Measurements from ENCODE around the gene SRSF2. TPM values are rescaled to one million over a fixed set of nuclear protein-coding genes. Genes with fewer than 3 reads are reported as not detected.

SRSF2 gene
- total and polyA plus RNA-seq, 9 of the 15 experiments (the other 6 are each of a cell fraction or from before 2014, with no cell fraction given), result 161 to 583 (median 393) TPM

DNA sequence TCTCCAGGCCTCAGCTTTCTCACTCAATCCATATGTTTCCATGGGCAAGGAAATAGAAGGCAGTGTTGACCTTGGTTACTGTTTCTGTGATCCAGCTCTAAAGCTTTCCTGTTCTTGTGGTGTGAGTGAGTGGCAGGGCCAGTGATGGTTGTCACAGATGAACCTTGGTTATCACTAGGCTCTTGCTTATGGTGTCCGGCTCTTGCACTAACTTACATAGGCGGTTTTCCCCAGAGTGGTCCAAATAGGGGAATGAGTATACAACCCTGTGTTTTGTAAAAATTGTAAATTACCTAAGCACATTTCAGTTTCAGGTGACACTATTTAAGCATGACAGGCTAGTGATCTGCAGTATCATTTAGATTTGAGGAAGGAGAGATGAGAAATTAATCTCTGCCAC is 7.6 kb upstream of the SRSF2 start:
- DNase-seq (ENCODE audit: extremely low read depth in 1 of 4, low spot score in 3 of 4) (no peak), FAIRE-seq (no peak), ATAC-seq (no peak)
- no peak overlapping the region for H3K4me3 ChIP-seq
- no peak overlapping the region for H3K9ac ChIP-seq (ENCODE audit: insufficient read depth in 1 of 2, low read depth in 2 of 2, low read length in 2 of 2)
- no peaks in the 10 kb centered on the region for H3K27me3 ChIP-seq (ENCODE audit: control insufficient read depth in 2 of 2, insufficient read depth in 2 of 2, low read length in 2 of 2)
- no TSS peak for BruUV-seq (replicated peaks)
- ChIA-PET CTCF (ENCODE audit: low intra/inter-chr PET ratio) (no interaction called here), POLR2A (interaction anchor here (0.6 kb wide), 2 partner anchors 318 to 1379 kb away, joined by 3 to 4 read pairs; no protein-coding TSS in a partner anchor)
- H3K36me3 ChIP-seq (ENCODE audit: control insufficient read depth, insufficient read depth, low read length), result peaks cover 55% of the 10 kb centered on the region
- in situ Hi-C loops (cut with MboI), result no loop called here
- no peak overlapping the region for H3K27ac ChIP-seq (ENCODE audit: extremely low read depth, low read depth, low read length)
- H2AFZ ChIP-seq (ENCODE audit: low read depth, low read length), result no peak overlapping the region
- no peaks in the 10 kb centered on the region for H3K9me3 ChIP-seq (replicated peaks; ENCODE audit: control insufficient read depth, insufficient read depth, low read depth, low read length)
- intact Hi-C loops (cut with micrococcal nuclease), result no loop called here
- H4K20me1 ChIP-seq (replicated peaks; ENCODE audit: control insufficient read depth, insufficient read depth, low read length), result no peaks in the 10 kb centered on the region
- TF ChIP-seq, protein P1, sequence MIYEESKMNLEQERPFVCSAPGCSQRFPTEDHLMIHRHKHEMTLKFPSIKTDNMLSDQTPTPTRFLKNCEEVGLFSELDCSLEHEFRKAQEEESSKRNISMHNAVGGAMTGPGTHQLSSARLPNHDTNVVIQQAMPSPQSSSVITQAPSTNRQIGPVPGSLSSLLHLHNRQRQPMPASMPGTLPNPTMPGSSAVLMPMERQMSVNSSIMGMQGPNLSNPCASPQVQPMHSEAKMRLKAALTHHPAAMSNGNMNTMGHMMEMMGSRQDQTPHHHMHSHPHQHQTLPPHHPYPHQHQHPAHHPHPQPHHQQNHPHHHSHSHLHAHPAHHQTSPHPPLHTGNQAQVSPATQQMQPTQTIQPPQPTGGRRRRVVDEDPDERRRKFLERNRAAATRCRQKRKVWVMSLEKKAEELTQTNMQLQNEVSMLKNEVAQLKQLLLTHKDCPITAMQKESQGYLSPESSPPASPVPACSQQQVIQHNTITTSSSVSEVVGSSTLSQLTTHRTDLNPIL (CRISPR knock-in tag; IDR thresholded peaks at IDR 0.05), result no peak
- TF ChIP-seq EZH2 (IDR thresholded peaks at IDR 0.05; ENCODE audit: borderline replicate concordance, low read depth, low read length) (no peak), RBBP5 (IDR thresholded peaks at IDR 0.05; ENCODE audit: borderline replicate concordance, insufficient read depth, low read length, poor library complexity, severe bottlenecking) (no peak), RBM22 (IDR thresholded peaks at IDR 0.05; ENCODE audit: low read depth, low read length, poor library complexity, severe bottlenecking) (no peak), KDM1A (IDR thresholded peaks at IDR 0.05) (no peak)
- TF ChIP-seq, protein P2, sequence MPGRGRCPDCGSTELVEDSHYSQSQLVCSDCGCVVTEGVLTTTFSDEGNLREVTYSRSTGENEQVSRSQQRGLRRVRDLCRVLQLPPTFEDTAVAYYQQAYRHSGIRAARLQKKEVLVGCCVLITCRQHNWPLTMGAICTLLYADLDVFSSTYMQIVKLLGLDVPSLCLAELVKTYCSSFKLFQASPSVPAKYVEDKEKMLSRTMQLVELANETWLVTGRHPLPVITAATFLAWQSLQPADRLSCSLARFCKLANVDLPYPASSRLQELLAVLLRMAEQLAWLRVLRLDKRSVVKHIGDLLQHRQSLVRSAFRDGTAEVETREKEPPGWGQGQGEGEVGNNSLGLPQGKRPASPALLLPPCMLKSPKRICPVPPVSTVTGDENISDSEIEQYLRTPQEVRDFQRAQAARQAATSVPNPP (IDR thresholded peaks at IDR 0.05; ENCODE audit: borderline replicate concordance, insufficient read depth, insufficient read length), result no peak
- H3K9me1 ChIP-seq (ENCODE audit: control insufficient read depth, insufficient read depth, low read length), result no peaks in the 10 kb centered on the region
- no peak overlapping the region for H3K4me2 ChIP-seq (ENCODE audit: insufficient read depth, low read length)
- WGBS (ENCODE audit: insufficient coverage, low coverage, missing lambda C conversion rate), result 100% methylated on average over 2 of the region's 2 CpGs
- H3K79me2 ChIP-seq (ENCODE audit: control insufficient read depth, insufficient read depth, low read length), result peaks cover 11% of the 10 kb centered on the region
- H3K4me1 ChIP-seq (replicated peaks in 1 of 2; ENCODE audit: control insufficient read depth in 2 of 2, insufficient read depth in 2 of 2, low read length in 2 of 2), result peaks cover 0 to 10% of the 10 kb centered on the region in 2 experiments; a peak in 3 of 5 replicates

Measured in K562 (cell line).